Testis (tissue), 2 donors: ENCODE results near the gene DIO1.

Experiments used
- POLR2A ChIP-seq: fragments of 450-650 bp; IDR thresholded peaks from one replicate; pipeline ENCODE4 v1.6.1; 2017; ENCODE audit warnings: antibody characterized with exemption, mild to moderate bottlenecking, moderate library complexity
- TF ChIP-seq, protein P1 (sequence below), 3 experiments: fragments of 450-650 bp in 2 of 3; fragments of 200-600 bp in 1 of 3; sonication (generic) in 1 of 3; IDR thresholded peaks; one replicate each; pipeline ENCODE4 v1.5.1; 2016 to 2019; ENCODE audit warnings: antibody characterized with exemption in 3 of 3, mild to moderate bottlenecking in 2 of 3, moderate library complexity in 1 of 3

- TF ChIP-seq, protein P1, sequence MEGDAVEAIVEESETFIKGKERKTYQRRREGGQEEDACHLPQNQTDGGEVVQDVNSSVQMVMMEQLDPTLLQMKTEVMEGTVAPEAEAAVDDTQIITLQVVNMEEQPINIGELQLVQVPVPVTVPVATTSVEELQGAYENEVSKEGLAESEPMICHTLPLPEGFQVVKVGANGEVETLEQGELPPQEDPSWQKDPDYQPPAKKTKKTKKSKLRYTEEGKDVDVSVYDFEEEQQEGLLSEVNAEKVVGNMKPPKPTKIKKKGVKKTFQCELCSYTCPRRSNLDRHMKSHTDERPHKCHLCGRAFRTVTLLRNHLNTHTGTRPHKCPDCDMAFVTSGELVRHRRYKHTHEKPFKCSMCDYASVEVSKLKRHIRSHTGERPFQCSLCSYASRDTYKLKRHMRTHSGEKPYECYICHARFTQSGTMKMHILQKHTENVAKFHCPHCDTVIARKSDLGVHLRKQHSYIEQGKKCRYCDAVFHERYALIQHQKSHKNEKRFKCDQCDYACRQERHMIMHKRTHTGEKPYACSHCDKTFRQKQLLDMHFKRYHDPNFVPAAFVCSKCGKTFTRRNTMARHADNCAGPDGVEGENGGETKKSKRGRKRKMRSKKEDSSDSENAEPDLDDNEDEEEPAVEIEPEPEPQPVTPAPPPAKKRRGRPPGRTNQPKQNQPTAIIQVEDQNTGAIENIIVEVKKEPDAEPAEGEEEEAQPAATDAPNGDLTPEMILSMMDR (IDR thresholded peaks at IDR 0.05) = no peak
- TF ChIP-seq POLR2A = no peak
Measured at GRCh38 chr1:53909946-53910345, 16.0 kb downstream of the DIO1 start.
